ENCODE measurements around the gene MAP2K4. TPM values are rescaled to one million over a fixed set of nuclear protein-coding genes. Genes with fewer than 3 reads are reported as not detected.

The MAP2K4 gene
- polyA plus RNA-seq, 2 of the 4 experiments (the other 2 are of a cell fraction): 28.9 to 47.7 TPM

- Histone ChIP-seq H3K9me3 (peaks cover 24% of the 10 kb centered on the region; the same call in 2 of the 3 replicates), H3K4me3 (no peak overlapping the region), H3K4me1 (no peaks in the 10 kb centered on the region), H3K27ac (no peak overlapping the region), H3K4me2 (no peak overlapping the region)
- ChIA-PET CTCF (no interaction called here), POLR2A (no interaction called here)
- 89% methylated on average over 3 of the region's 3 CpGs for WGBS (ENCODE audit: missing lambda C conversion rate)
- ATAC-seq: no peak
- FAIRE-seq: no peak
- TF ChIP-seq BCL3 (IDR thresholded peaks at IDR 0.05): no peak
- TF ChIP-seq MAX (IDR thresholded peaks at IDR 0.05): no peak
- TF ChIP-seq TFCP2L1 (CRISPR knock-in tag; IDR thresholded peaks at IDR 0.05): no peak
- TF ChIP-seq NR3C1 (IDR thresholded peaks at IDR 0.05): no peak
- no peak for TF ChIP-seq MYC (IDR thresholded peaks at IDR 0.05; ENCODE audit: borderline replicate concordance, low read length)
- no peak for TF ChIP-seq EHMT2 (IDR thresholded peaks at IDR 0.05; ENCODE audit: low read depth)
- TF ChIP-seq CHD2 (IDR thresholded peaks at IDR 0.05; ENCODE audit: low read length, partially characterized antibody): no peak
- TF ChIP-seq HOXB13 (CRISPR knock-in tag; IDR thresholded peaks at IDR 0.05; ENCODE audit: low read depth): no peak
- no peak for TF ChIP-seq HOXB5 (CRISPR knock-in tag; IDR thresholded peaks at IDR 0.05)
- no peak for TF ChIP-seq POLR2A (IDR thresholded peaks at IDR 0.05; ENCODE audit: low read length)
- no peak for TF ChIP-seq FOSL2 (IDR thresholded peaks at IDR 0.05)
- TF ChIP-seq FOSL2 (CRISPR knock-in tag; IDR thresholded peaks at IDR 0.05): no peak
- TF ChIP-seq NPAS2 (CRISPR knock-in tag; IDR thresholded peaks at IDR 0.05; ENCODE audit: borderline replicate concordance): no peak
- no peak for DNase-seq (ENCODE audit: low read depth in 1 of 2, low spot score in 1 of 2)
Observed at GRCh38 chr17:12134101-12134500, 113.4 kb downstream of the MAP2K4 start.

GRCh38 chr17:12134587-12134986, 113.9 kb downstream of the MAP2K4 start:
- Histone ChIP-seq H3K27ac (no peak overlapping the region), H3K4me1 (no peaks in the 10 kb centered on the region), H3K9me3 (peaks cover 24% of the 10 kb centered on the region; the same call in 2 of the 3 replicates), H3K4me3 (no peak overlapping the region), H3K4me2 (no peak overlapping the region)
- DNase-seq (ENCODE audit: low read depth in 1 of 2, low spot score in 1 of 2) (no peak), ATAC-seq (no peak), FAIRE-seq (no peak)
- peak; percentile 83 for TF ChIP-seq MAFK (IDR thresholded peaks at IDR 0.05; ENCODE audit: partially characterized antibody)
- no peak for TF ChIP-seq HDAC2 (IDR thresholded peaks at IDR 0.05)
- ChIA-PET POLR2A (no interaction called here), CTCF (interaction anchor here (0.6 kb wide), 1 partner anchor 1083 kb away, joined by 3 read pairs; no protein-coding TSS in a partner anchor)

GRCh38 chr17:12136243-12136642, 115.6 kb downstream of the MAP2K4 start:
- WGBS (ENCODE audit: missing lambda C conversion rate): 98% methylated on average over 1 of the region's 1 CpG
- CTCF ChIA-PET: no interaction called here
- Histone ChIP-seq H3K4me1 (no peaks in the 10 kb centered on the region), H3K4me3 (no peak overlapping the region), H3K4me2 (no peak overlapping the region), H3K9me3 (peaks cover 24% of the 10 kb centered on the region; the same call in 2 of the 3 replicates), H3K27ac (no peak overlapping the region)
- DNase-seq (ENCODE audit: low read depth in 1 of 2, low spot score in 1 of 2): no peak
- POLR2A ChIA-PET: no interaction called here
- no peak for ATAC-seq
- FAIRE-seq: no peak
- TF ChIP-seq ZSCAN20 (CRISPR knock-in tag; IDR thresholded peaks at IDR 0.05) (no peak), EP300 (IDR thresholded peaks at IDR 0.05) (no peak), ELK1 (IDR thresholded peaks at IDR 0.05; ENCODE audit: low read depth, low read length) (no peak), ESRRA (IDR thresholded peaks at IDR 0.05; ENCODE audit: borderline replicate concordance, low read length) (no peak), REST (IDR thresholded peaks at IDR 0.05) (no peak), KDM5A (IDR thresholded peaks at IDR 0.05) (no peak), GATA3 (IDR thresholded peaks at IDR 0.05; ENCODE audit: borderline replicate concordance) (no peak), FOXS1 (CRISPR knock-in tag; IDR thresholded peaks at IDR 0.05) (no peak), USF2 (IDR thresholded peaks at IDR 0.05) (no peak), EHF (CRISPR knock-in tag; IDR thresholded peaks at IDR 0.05) (no peak), ZNF302 (CRISPR knock-in tag; IDR thresholded peaks at IDR 0.05) (no peak), ZFP36 (IDR thresholded peaks at IDR 0.05; ENCODE audit: borderline replicate concordance, partially characterized antibody) (no peak), JUN (IDR thresholded peaks at IDR 0.05) (no peak), BCL3 (IDR thresholded peaks at IDR 0.05) (no peak), CBX2 (IDR thresholded peaks at IDR 0.05; ENCODE audit: borderline replicate concordance, low read depth) (no peak), BHLHE40 (IDR thresholded peaks at IDR 0.05; ENCODE audit: low read depth, low read length) (no peak), CHD2 (IDR thresholded peaks at IDR 0.05; ENCODE audit: low read length, partially characterized antibody) (no peak)

Data from A549 (cell line).